GM19463 (cell line): ENCODE measurements around the gene IFT27.

Experiments
- ATAC-seq: cut with Tn5 transposase; IDR thresholded peaks from one replicate; pipeline ENCODE4 v1.9.1; 2021; ENCODE audit warnings: mild to moderate bottlenecking, moderate library complexity; ENCODE audit not compliant: unreplicated experiment

The IFT27 gene

GRCh38 chr22:36797374-36797773, 21.5 kb upstream of the IFT27 start:
- no peak for ATAC-seq

DNA sequence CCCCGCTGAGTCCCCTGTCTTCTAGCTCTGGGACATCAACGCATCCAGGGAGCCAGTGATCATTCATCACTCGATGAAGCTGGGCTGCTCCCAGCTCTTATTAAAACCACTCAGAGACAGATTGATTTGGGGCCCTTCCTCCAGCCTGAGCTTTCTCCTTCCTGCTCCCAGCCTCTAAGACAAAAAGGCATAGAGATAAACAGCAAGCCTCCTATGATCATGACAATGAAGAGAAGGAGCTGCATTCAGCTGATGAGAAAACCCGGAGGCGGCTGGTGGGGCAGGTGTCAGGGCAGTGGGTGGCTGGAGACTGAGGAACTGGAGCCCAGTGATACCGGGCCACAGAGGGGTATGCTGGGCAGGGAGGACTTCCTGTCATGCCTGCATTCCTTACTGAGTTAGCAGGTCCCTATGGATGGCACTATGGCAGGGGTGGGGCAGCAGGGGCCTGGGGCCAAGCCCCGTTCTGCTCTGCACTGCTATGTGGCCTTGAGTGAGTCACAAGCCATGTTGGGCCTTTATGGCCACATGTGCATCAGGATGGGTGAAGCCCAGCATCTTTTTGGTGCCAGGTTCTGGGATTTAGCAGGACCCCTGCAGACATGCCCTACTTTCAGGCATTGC, 20.7 kb upstream of the IFT27 start:
- ATAC-seq, result no peak

- no peak for ATAC-seq
Observed at GRCh38 chr22:36795633-36796032, 19.7 kb upstream of the IFT27 start.

- no peak for ATAC-seq
Observed at GRCh38 chr22:36790648-36791047, 14.7 kb upstream of the IFT27 start.

GRCh38 chr22:36787204-36787988, 11.5 kb upstream of the IFT27 start:
- ATAC-seq, result no peak

GRCh38 chr22:36783743-36784142, 7.8 kb upstream of the IFT27 start:
- ATAC-seq, result no peak

DNA sequence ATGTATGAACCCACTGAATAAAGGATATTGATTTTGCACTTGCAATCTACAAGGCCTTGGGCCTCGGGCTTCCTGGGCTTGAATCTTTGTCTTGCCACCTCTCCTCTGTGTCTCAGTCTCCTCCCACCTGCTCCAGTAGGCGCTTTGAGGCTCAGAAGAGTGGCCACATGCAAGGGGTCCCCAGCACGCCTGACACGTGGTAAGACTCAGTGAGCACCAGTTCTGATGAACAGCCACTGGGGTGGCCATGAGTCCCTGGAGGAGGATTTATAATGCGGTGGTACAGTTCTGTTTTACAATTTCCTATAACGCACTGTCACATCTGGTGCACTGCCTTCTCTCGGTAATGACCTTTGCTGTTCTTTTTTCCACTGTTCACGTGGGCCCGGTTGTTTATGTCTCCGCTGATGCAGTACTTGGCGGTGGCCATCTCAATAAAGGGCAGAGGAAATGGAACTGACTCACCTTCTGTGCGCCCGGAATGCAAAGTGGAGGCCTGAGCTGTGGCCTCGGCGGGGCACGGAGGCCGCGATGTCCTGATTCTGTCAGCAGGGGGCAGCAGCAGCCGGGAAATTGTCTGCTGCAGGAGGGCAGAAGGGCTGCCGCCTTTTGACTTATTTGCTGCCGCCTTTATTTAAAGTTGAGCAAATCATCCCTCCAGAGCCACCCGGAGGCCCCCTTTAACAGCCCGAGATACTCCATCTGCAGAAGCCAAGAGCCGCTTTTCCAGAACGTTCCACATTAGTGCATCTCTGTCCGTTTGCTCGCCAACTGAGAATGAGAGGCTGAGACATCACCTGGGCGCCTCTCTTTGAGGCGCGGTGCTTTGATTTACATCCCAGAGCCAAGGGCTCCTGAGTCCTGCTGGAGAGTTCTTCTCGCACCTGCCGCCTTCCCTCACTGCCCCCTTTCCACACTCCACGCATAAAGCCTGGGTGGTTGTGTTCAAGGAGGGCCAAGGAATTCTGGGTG, 6.0 kb upstream of the IFT27 start:
- ATAC-seq, result peak; percentile 70

- no peak for ATAC-seq
Observed at GRCh38 chr22:36778020-36778419, 2.1 kb upstream of the IFT27 start.

DNA sequence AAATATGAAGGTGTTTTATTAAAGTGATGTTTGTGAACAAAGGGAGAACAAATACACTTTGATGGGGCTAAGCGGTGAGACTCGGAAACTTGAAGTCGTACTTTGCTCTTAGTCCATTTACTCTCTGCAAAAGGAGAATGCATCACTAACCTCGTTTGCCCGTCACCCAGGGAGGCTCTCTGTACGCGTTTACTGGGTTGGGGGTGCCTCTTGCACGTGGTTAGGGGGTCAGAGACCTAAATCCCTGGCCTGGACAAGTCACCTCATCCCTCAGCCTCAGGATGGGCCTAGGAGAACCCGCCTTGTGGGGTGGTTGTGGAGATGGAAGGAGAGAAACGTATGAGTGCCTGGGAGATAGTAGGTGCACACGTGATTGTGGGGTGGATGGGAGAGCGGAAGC, 803 bp upstream of the IFT27 start:
- ATAC-seq, result no peak

DNA sequence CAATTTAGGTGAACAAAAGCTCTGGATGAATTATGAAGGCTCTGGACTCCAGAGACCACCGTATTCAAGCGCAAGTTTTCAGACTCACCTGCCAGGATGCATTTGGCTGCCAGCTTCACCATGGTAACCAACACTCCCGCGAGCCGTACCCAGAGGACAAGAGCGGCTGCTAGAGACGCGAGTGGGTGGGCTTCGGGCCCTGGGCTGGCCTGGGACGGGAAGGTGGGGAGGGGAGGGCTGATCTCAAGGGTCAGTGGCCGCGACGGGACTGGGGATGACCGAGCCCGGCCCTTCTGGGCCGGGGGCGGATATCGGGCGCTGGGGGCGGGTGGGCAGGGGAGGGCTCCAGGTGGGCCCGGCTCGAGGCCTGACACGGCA, 344 bp downstream of the IFT27 start:
- no peak for ATAC-seq

- ATAC-seq, result no peak
Observed at GRCh38 chr22:36773935-36774334, 2.0 kb downstream of the IFT27 start.

- no peak for ATAC-seq
Observed at GRCh38 chr22:36772451-36772850, 3.5 kb downstream of the IFT27 start.

DNA sequence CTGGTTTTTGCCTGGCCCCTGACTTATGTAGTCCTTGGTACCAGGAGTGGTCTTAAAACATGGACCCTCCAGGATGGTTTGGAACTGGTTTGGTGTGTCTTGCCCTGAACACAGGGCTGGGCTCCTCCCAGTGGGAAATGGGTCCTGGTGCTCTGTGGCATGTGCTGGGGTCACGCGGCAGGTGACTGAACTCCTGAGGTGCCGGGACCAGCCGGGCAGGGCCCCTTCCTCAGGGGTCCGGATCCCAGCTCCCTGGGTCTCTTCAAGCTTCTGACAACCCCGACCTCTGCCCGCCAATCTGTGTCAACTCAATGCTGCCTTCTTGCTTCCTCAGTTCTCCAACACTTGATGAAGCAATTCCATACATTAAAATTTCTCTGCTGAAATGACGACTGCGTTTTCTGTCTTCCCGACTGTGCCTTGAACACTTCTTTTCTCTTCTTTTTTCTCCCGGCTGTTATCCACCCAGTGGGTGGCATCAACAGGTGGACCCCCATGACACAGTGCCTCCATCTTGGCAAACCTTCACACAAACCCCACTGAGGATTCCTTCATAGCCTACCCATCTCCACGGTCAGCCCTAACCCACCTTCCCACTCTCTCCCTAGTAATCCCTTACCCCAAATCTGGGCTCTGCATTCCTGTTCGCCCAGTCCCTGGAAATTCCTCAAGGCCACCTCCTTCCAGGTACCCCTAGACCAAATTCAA, 4.4 kb downstream of the IFT27 start:
- ATAC-seq, result no peak

DNA sequence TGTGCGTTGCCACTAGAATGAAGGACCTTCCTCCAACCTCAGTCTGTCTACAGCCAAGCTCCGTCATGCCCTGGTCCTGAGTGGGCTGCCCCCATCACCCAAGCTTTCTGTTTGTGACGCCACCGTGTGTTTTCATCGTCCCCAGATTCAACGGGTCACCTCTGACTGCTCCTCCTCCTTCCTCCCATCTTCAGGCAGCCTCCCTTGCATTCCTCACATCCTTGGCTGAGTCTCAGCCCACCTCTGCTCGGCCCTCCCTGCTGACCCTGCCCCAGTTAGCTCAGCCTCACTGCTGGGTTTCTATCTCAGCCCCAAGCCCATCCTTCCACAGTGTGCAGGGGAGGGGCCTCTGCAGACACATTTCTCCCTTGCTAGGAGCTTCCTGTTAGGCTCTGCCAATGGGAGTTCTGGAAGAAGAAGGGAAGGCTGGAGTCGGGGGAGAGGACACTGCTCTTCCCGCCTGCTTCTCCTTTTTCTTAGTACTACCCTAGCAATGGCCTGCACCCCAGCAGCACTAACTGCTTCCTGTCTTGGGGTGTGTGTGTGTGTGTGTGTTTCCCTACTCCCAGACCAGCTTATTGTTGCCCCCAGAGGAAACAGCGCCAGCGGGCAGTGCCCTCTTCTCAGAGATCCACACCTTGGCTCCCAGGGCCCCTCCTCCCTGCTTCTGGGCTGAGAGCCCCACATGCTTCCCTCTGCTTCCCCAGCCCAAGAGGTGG, 5.2 kb downstream of the IFT27 start:
- ATAC-seq, result no peak

DNA sequence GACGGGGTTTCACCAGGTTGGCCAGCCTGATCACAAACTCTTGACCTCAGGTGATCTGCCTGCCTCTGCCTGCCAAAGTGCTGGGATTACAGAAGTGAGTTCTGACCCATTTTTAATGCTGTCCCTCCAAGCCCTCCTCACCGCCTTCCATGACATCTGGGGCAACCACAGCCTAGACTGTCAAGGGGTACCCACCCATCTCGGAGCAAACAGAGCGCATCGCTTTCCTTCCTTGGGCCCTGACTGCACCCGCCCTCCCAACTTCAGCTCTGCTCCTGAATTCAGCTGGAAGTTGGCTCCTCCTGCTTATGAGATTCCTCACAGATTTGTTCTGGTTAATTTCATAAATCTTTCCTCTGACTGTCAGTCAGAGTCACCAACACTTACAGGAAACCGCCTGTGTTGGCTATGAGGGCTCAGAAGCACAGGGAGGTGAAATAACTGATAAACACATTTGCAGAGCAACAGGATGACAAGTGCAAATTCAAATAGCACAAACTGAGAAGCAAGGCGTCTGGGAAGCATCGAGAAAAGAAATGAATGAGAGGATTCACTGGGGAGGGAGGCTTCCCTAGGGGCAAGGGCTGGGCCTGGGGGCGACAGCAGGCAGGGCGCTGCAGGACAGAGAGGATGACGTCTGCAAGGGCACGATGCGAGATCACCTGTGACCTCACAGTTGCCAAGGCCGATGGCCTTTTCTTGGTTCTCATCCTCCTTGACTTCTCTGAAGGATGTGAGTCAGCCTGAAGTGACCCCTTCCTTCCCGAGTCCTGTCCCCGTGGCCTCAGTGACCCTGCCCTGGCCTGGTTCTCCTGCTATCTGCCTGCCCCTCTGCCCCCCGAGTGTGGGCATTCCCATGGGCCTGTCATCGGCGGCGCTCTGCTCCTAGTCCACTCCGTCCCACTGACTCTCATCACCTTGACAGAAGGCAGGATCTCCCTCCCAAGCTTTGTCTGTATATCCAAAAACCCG, 6.1 kb downstream of the IFT27 start:
- ATAC-seq, result no peak

- ATAC-seq, result no peak
Observed at GRCh38 chr22:36768616-36769015, 7.3 kb downstream of the IFT27 start.

- no peak for ATAC-seq
Observed at GRCh38 chr22:36768141-36768540, 7.8 kb downstream of the IFT27 start.

DNA sequence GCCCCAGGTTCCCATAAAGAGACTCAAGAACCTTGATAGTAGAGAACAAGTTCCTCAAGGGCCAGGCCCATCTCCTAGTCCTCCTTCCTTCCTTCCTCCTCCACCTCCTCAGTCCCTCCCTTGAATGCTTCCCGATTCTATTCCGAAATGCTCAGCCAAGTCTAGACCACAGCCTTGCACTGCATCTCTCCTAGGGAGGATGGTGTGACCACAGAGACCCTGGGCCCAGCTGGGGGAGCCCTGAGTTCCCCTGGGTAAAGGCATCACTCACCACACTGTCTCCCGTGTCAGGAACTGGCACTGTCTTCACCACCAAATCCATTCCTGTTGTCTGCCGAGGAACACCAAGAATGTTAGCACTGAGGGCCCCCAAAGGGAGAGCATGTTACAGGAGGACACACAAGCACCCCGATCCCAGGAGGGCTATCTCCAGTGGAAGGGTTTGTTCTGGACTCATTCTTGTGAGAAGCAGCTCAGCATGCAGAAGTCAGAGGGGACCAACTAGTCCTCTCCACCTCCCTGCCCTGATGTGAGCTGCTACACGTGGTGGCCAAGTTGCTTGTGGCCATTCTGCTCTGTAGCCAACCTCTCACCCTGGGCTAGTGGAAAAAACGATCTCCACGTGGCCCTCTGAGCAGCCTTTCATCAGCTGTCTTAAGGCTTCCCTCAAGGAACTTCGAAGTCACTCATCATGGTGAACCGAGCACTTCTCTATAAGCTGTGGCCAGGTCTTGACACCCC, 8.7 kb downstream of the IFT27 start:
- ATAC-seq, result no peak
